DMS53 treated with DMSO at 0.1 percent for 48 hours (cell line): ENCODE measurements around the gene C7orf33.
"Not testable (repeated sequence)": the region's sequence is repeated elsewhere in the genome, so short reads cannot be mapped to it uniquely, and the experiment has no call there.

Source experiments
- DNase-seq: peaks from one replicate; lab custom pipeline; 2025; ENCODE audit not compliant: unreplicated experiment; lab: John Stamatoyannopoulos, UW

C7orf33 gene, protein sequence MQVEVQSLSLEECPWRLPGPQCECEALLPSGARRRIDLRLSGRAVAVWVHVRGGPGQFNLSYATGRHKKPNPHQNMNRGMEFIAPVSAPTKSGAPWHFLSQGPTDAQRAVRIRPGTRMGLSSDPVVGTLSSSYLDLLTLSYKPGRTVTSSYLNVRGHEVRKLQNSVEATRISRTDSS

GRCh38 chr7:148590471-148590870, at the start of gene C7orf33:
Gene C7orf33 (plus strand): TSS chr7:148590766. CDS start chr7:148590926, 160 bp downstream.
- DNase-seq = no peak

- DNase-seq = no peak
These were observed 48.6 kb upstream of the C7orf33 start for GRCh38 chr7:148541891-148542504.

- DNase-seq = no peak
These were observed 47.3 kb upstream of the C7orf33 start for GRCh38 chr7:148543302-148543701.

GRCh38 chr7:148545172-148545571, 45.4 kb upstream of the C7orf33 start:
- no peak for DNase-seq

DNA sequence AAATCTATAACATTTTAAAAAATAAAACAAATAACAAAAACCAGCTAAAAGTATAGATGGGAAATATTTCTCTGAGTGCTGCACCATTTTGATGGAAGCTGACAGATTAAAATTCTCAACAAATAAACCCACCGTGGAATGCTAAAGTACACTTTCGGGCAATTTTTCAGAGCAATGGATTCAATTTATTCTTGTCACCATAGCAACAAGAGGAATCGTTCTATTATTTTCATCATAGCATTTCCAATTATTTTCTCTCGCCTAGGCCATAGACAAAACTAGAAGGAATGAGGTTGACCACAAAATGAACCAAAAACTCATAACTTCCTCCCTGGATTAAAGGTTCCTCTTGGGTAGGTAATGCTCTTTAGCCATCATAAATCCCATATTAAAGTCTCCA, 44.6 kb upstream of the C7orf33 start:
- no peak for DNase-seq

DNA sequence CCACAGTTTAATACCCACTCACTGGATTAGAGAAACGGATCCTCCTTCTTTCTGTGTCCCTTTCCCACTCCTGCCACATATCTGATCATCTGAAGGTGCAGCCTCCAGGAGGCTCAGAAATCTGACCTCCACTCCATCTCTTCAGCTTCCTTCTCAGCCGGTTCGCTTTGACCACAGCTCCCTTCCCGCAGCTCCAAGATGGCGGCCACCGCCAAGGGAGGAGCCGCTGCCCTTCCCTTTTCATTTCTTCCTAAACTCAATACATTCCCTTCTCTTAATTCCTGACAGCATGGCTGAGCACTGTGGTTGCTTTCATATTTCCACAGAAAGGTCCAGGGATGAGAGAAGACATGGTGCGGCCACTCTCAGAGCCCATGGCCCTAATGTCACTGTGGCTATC, 43.7 kb upstream of the C7orf33 start:
- DNase-seq = no peak

- no peak for DNase-seq
These were observed 42.6 kb upstream of the C7orf33 start for GRCh38 chr7:148547951-148548350.

GRCh38 chr7:148553979-148554378, 36.6 kb upstream of the C7orf33 start:
- no peak for DNase-seq

DNA sequence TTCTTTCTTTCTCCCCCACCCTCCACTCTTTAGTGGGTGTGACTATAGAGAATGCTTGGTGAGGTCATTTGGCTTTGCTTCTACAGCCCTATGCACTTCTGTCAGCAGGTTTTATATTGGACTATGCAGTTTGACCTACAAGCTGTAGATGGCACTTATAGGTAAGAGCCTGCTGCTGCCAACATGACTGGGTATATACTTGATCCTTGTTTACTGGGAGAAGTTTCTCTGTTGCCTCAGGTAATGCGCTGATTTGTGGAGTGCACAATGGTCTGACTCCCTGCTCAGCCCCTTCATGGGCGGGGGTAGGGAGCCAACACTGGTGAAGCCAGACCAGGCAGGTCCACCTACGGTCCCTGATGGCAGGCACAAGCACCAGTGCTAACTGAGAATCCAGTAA, 33.7 kb upstream of the C7orf33 start:
- DNase-seq = no peak

GRCh38 chr7:148558914-148559313, 31.7 kb upstream of the C7orf33 start:
- DNase-seq = no peak

- no peak for DNase-seq
These were observed 29.5 kb upstream of the C7orf33 start for GRCh38 chr7:148561099-148561498.

GRCh38 chr7:148563583-148564274, 26.8 kb upstream of the C7orf33 start:
- DNase-seq = no peak

DNA sequence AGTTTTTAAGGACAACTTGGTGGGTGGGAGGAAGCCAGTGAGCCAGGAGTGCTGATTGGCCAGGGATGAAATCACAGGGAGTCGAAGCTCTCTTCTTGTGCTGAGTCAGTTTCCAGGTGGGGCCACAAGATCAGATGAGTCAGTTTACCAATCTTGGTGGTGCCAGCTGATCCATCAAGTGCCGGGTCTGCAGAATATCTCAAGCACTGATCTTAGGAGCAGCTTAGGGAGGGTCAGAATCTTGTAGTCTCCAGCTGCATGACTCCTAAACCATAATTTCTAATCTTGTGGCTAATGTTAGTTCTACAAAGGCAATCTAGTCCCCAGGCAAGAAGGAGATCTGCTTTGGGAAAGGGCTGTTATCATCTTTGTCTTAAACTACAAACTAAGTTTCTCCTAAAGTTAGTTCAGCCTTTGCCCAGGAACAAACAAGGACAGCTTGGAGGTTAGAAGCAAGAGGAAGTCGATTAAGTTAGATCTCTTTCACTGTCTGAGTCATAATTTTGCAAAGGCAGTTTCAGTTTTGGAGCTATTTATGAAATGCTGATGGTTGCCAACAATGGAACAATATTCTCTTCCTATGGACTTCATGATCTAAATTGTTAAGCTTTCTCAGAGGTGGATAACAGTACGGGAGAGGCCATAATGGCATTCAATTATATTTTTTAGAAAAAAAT, 26.2 kb upstream of the C7orf33 start:
- not testable (repeated sequence) for DNase-seq

GRCh38 chr7:148566736-148567135, 23.8 kb upstream of the C7orf33 start:
- DNase-seq = no peak

DNA sequence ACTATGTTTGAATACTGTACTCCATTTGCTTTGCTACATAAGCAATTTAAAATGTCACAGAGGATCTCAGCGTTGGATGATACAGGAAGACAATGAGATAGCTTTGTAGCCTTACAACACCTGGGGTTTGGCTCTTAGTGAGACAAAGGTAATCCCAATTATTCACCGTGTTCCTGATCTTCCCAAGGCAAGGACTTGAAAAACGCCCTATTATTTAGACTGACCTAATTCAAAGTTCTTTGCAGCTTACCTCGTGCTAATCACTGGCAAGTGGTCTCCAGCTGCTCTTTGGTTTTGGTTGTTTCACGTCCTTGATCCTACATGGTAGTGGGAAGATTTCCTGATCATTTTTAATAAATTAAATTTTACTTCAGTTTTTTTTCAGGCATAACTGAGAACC, 23.0 kb upstream of the C7orf33 start:
- DNase-seq = no peak

DNA sequence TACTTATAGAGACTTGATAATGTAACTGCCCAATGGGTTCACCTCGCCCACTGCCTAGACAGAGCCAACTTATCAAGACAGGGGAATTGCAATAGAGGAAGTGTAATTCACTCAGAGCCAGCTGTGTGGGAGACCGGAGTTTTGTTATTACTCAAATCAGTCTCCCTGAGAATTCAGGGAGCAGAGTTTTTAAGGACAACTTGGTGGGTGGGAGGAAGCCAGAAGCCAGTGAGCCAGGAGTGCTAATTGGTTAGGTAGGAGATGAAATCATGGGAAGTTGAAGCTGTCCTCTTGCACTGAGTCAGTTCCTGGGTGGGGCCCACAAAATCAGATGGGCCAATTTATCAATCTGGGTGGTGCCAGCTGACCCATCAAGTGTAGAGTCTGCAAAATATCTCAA, 20.1 kb upstream of the C7orf33 start:
- DNase-seq = no peak

DNA sequence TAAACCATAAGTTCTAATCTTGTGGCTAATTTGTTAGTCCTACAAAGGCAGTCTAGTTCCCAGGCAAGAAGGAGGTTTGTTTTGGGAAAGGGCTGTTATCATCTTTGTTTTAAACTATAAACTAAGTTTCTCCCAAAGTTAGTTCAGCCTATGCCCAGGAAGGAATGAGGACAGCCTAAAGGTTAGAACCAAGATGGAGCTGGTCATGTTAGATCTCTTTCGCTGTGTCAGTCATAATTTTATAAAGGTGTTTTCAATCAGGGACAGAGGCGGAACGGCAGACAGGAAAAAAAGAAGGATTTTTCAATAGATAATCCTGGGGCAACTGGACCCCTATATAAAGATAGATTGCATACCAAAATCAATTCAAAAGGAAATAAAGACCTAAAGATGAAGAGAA, 19.6 kb upstream of the C7orf33 start:
- not testable (repeated sequence) for DNase-seq

GRCh38 chr7:148571381-148571780, 19.2 kb upstream of the C7orf33 start:
- DNase-seq = no peak

DNA sequence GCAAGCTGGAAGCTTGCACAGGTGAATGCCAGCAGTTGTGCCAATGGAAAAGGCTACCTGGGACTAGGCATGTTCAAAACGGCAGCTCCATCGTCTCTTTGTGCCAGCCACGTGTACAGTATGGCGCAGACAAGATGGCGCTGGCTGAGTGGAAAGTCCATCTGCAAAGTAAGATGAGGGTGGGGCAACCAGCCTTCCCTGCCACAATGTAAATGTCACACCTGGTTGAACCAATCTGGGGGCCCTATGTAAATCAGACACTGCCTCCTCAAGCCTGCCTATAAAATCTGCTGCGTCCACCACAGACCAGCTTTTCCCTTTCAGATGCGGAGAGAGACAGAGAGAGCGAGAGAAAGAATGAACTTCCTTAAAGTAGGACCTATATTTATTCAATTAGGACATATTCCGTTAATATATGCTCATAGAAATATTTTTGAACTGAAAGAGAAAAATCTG, 18.5 kb upstream of the C7orf33 start:
- DNase-seq = no peak

DNA sequence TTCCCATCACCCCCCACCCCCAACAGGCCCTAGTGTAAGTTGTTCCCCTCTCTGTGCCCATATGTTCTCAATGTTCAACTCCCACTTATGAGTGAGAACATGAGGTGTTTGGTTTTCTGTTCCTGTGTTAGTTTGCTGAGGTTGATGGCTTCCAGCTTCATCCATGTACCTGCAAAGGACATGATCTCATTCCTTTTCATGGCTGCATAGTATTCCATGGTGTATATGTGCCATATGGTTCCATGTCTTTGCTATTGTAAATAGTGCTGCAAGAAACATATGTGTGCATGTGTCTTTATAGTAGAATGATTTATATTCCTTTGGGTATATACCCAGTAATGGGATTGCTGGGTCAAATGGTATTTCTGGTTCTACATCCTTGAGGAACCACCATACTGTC, 17.0 kb upstream of the C7orf33 start:
- not testable (repeated sequence) for DNase-seq

- DNase-seq = peak; percentile 53
These were observed 14.7 kb upstream of the C7orf33 start for GRCh38 chr7:148575640-148576411.
